Thymus (tissue), 11 donors: ENCODE measurements around the gene TRIM46. TPM values are rescaled to one million over a fixed set of nuclear protein-coding genes. Genes with fewer than 3 reads are reported as not detected.

Experiments used
- DNase-seq, 9 donors: peaks; one replicate each; pipeline ENCODE4 v3.0.0-alpha.2; 2013; ENCODE audit warnings: low spot score in 9 of 9, low read depth in 6 of 9, missing footprints in 1 of 9
- H3K27ac ChIP-seq, 2 donors: one replicate each; pipeline ENCODE4 v1.5.1; 2013; ENCODE audit warnings: control low read depth in 1 of 2, low read depth in 1 of 2, low read length in 1 of 2, mild to moderate bottlenecking in 1 of 2, moderate library complexity in 1 of 2
- H3K27me3 ChIP-seq, 2 donors: one replicate each; pipeline ENCODE4 v1.5.1; 2013; ENCODE audit warnings: low read length in 1 of 2; ENCODE audit not compliant: control insufficient read depth in 2 of 2, insufficient read depth in 1 of 2
- H3K36me3 ChIP-seq, 2 donors: one replicate each; pipeline ENCODE4 v1.5.1; 2013; ENCODE audit warnings: low read length in 1 of 2, mild to moderate bottlenecking in 1 of 2, moderate library complexity in 1 of 2; ENCODE audit not compliant: control insufficient read depth in 2 of 2, insufficient read depth in 2 of 2
- H3K4me1 ChIP-seq, 2 donors: one replicate each; pipeline ENCODE4 v1.5.1; 2013; ENCODE audit warnings: low read length in 2 of 2; ENCODE audit not compliant: control insufficient read depth in 2 of 2, insufficient read depth in 2 of 2
- H3K4me3 ChIP-seq, 2 donors: one replicate each; pipeline ENCODE4 v1.5.1; 2013; ENCODE audit warnings: low read length in 2 of 2, control low read depth in 1 of 2, mild to moderate bottlenecking in 1 of 2
- H3K9me3 ChIP-seq, 2 donors: one replicate each; pipeline ENCODE4 v1.5.1; 2013; ENCODE audit warnings: low read length in 1 of 2, mild to moderate bottlenecking in 1 of 2; ENCODE audit not compliant: control insufficient read depth in 2 of 2, insufficient read depth in 1 of 2
- WGBS: extraction: QIAGEN DNeasy Blood & Tissue Kit; methylation state at CpG from one replicate; pipeline ENCODE4 v1.1.7; 2013; 5-methylcytosine and 5-hydroxymethylcytosine counted together
- polyA plus RNA-seq: library from polyadenylated mRNA; stranded (reverse); fragments of 200-250 nt; gene quantifications from one replicate; pipeline ENCODE4 v1.2.3, GENCODE V29; 2013
- total RNA-seq: library from RNA; stranded (reverse); fragments of 120-200 nt; gene quantifications from one replicate; pipeline ENCODE4 v1.2.4, GENCODE V29; 2013
- donor health status: healthy.

Gene TRIM46
- total and polyA plus RNA-seq, 2 donors: 1.9 to 4.3 TPM

- Histone ChIP-seq H3K27me3 (peaks cover 0 to 10% of the 10 kb centered on the region in 2 donors), H3K9me3 (peaks cover 0 to 3% of the 10 kb centered on the region in 2 donors), H3K4me3 (no peak overlapping the region), H3K36me3 (peaks cover 17 to 21% of the 10 kb centered on the region in 2 donors), H3K27ac (no peak overlapping the region), H3K4me1 (peaks cover 14 to 33% of the 10 kb centered on the region in 2 donors)
- no peak for DNase-seq
- 97% methylated on average over 10 of the region's 10 CpGs for WGBS
Measured at GRCh38 chr1:155168456-155169210, 5.0 kb upstream of the TRIM46 start.

GRCh38 chr1:155169541-155169940 is 4.1 kb upstream of the TRIM46 start:
- H3K27me3 ChIP-seq: peaks cover 0 to 14% of the 10 kb centered on the region in 2 donors
- H3K4me1 ChIP-seq: peaks cover 17 to 43% of the 10 kb centered on the region in 2 donors
- DNase-seq: no peak
- H3K9me3 ChIP-seq: peaks cover 0 to 3% of the 10 kb centered on the region in 2 donors
- H3K27ac ChIP-seq: no peak overlapping the region
- H3K4me3 ChIP-seq: no peak overlapping the region
- WGBS: 93% methylated on average over 5 of the region's 5 CpGs
- H3K36me3 ChIP-seq: peaks cover 17 to 21% of the 10 kb centered on the region in 2 donors

GRCh38 chr1:155170101-155170785 is 3.4 kb upstream of the TRIM46 start:
- Histone ChIP-seq H3K4me3 (no peak overlapping the region), H3K4me1 (peaks cover 23 to 50% of the 10 kb centered on the region in 2 donors), H3K9me3 (no peaks in the 10 kb centered on the region), H3K36me3 (peaks cover 17 to 21% of the 10 kb centered on the region in 2 donors), H3K27me3 (peaks cover 0 to 17% of the 10 kb centered on the region in 2 donors), H3K27ac (no peak overlapping the region)
- 93% methylated on average over 2 of the region's 2 CpGs for WGBS
- no peak for DNase-seq

- H3K4me1 ChIP-seq: peaks cover 23 to 55% of the 10 kb centered on the region in 2 donors
Measured at GRCh38 chr1:155170806-155171205, 2.8 kb upstream of the TRIM46 start.

DNA sequence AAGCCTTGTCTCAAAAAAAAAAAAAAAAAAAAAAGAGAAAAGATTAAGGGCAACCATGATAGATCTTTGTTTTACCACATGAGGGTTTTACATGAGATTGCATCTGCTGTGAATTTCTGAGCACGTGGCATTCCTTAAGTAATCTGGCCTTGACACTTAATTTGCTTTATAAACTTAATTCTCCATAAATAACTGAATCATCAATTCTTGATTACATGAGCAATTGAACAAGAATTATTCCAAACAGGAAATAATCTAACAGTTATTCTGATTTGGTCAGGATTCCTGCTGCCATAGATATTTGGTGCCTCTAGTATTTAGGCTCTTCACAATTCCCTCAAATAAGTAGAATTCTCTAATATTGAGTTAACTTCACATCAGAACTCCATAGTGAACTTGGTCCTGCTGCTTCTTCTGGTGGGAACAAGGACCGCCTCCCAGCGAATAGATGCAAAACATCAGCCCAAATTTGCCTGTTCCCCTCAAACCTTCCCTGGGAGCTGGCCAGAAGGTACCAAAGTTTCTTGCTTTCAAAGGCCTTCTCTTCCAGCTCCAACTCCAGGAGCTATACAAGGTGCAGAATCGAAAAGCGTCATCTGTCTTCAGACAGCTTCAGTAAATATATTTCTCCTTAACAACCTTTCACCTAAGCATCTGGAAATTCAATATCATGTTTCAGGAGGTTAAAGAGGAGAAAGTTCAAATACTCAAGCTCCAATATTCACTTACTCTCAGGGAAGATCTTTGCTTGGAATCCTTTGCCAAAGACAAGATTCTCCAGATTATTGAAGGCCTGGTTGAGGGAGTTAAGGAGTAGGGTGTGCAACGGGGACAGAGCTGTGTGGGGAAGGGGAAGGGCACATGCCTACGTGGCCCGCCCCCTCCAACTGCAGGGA is 1.6 kb upstream of the TRIM46 start:
- H3K36me3 ChIP-seq: peaks cover 21 to 24% of the 10 kb centered on the region in 2 donors
- H3K4me1 ChIP-seq: peaks cover 26 to 55% of the 10 kb centered on the region in 2 donors
- DNase-seq: no peak

More at GRCh38 chr1:155170806-155171205, 2.8 kb upstream of the TRIM46 start:
- DNase-seq: no peak
- no peak overlapping the region for H3K27ac ChIP-seq
- H3K9me3 ChIP-seq: no peaks in the 10 kb centered on the region
- H3K36me3 ChIP-seq: peaks cover 17 to 21% of the 10 kb centered on the region in 2 donors
- H3K4me3 ChIP-seq: no peak overlapping the region
- WGBS: 98% methylated on average over 7 of the region's 7 CpGs
- H3K27me3 ChIP-seq: peaks cover 0 to 17% of the 10 kb centered on the region in 2 donors

DNA sequence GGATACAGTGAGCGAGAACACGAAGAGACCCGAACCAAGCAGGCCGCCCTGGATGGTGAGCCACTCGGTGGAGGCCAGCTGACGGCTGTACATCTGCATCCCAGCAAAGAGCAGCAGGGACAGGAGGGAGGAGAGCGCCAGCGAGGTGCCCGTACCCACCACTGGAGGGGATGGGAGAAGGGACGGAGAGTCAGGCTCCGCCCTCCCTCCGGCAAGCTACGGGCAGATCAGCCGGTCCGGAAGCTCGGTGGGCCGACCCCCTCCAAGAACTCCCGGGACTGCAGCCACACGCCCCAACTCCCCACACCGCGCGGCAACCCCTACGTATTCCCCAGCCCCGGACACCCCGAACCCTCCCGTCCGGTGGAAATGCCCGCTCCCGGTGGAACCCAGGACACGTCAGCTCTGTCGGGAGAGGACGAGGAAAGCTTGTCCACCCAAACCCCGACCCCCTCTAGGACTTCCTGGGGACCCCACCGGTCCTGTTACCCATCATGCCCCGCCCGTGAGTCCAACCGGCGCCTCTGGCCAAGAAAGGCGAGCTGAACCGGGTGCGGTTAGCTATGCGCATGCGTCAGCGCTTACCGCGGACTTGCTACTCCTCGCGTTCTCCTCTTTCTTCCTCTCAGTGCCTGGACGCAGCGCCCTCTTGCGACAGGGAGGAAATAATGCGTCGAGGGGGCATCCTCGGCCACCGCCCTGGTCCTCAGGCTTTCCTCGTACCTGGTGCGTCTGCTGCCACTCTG is 744 bp upstream of the TRIM46 start, which contains the start of gene KRTCAP2:
Gene KRTCAP2, minus strand, starts transcription at position 573 of the 746 bp plus-strand sequence. Its CDS starts 80 bp downstream, at position 493.
- H3K27me3 ChIP-seq: peaks cover 0 to 7% of the 10 kb centered on the region in 2 donors
- peak within 1 kb of the TSS; percentile 62 to 90 for H3K27ac ChIP-seq
- peaks cover 0 to 6% of the 10 kb centered on the region in 2 donors for H3K9me3 ChIP-seq
- under 1% methylated on average over 57 of the region's 57 CpGs for WGBS
- DNase-seq: peak; percentile 85 to 97 (median 92)
- peak within 1 kb of the TSS; percentile 74 to 78 for H3K4me3 ChIP-seq
- H3K4me1 ChIP-seq: peaks cover 22 to 48% of the 10 kb centered on the region in 2 donors
- H3K36me3 ChIP-seq: peaks cover 29 to 33% of the 10 kb centered on the region in 2 donors

More for the DNA sequence above, 1.6 kb upstream of the TRIM46 start:
- H3K27ac ChIP-seq: peak overlapping the region; percentile 62 to 90
- peaks cover 0 to 2% of the 10 kb centered on the region in 2 donors for H3K9me3 ChIP-seq
- H3K4me3 ChIP-seq: peak overlapping the region; percentile 74 to 78
- H3K27me3 ChIP-seq: peaks cover 0 to 8% of the 10 kb centered on the region in 2 donors
- WGBS: 59% methylated on average over 8 of the region's 8 CpGs

DNA sequence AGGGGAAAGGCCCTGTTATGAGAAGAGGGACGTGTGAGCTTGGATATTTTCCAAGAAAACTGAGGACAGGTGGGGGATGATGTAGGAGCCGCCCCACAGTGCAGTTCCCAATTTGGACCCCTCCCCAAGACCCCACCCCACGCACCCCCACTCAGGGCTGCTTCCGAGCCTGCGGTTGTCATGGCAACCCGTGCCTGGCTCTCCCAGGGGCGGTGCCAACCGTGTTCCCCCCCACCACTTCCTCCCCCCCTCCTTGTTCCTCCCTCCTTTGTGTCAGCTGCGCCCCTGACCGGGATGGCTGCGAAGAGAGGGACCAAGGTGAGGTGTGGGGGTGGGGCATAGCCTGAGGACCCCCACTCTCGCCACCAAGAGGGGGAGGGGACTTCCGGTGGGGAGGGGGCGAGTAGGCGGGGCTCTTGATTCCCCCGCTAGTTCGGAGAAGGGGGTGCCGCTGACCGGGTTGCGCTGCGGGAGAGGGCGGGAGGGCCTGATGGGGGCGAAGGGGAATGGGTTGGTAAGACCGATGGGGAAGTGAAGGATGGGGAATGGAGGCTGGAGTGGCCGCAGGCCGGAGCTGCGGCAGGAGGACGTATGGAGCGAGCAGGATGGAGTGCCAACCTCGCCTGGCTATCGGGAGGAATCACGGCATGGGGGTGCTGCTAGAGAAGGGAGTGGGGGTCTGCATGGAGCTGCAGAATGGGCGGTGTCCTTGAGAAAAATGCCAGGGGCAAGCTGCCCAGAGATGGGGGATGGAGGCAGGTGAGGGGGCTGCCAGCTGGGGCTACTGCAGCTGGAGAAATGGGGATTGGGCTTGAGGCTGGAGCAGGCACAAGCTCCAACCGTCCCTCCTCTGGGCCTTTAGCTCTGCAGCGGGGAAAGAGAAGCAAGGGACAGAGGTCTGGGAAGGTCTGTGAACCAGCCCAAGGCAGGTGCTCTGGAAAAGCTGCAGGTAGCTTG is 953 bp downstream of the TRIM46 start:
- H3K9me3 ChIP-seq: peaks cover 0 to 6% of the 10 kb centered on the region in 2 donors
- peaks cover 0 to 7% of the 10 kb centered on the region in 2 donors for H3K27me3 ChIP-seq
- DNase-seq: peak in 6 of 9 donors; percentile 42 to 78 (median 62)
- H3K4me1 ChIP-seq: peaks cover 22 to 47% of the 10 kb centered on the region in 2 donors
- peak overlapping the region; percentile 74 to 78 for H3K4me3 ChIP-seq
- peaks cover 33 to 34% of the 10 kb centered on the region in 2 donors for H3K36me3 ChIP-seq
- WGBS: 14% methylated on average over 35 of the region's 35 CpGs
- peak overlapping the region; percentile 32 to 47 for H3K27ac ChIP-seq
